GM12801 (cell line): ENCODE measurements around the gene TMEM150A.

ENCODE experiments used
- TF ChIP-seq, protein P1 (sequence below): IDR thresholded peaks from one replicate; pipeline ENCODE4 v1.5.1; 2011; ENCODE audit warnings: control low read depth; ENCODE audit not compliant: insufficient read length; ENCODE audit errors: extremely low read depth

Gene TMEM150A

DNA sequence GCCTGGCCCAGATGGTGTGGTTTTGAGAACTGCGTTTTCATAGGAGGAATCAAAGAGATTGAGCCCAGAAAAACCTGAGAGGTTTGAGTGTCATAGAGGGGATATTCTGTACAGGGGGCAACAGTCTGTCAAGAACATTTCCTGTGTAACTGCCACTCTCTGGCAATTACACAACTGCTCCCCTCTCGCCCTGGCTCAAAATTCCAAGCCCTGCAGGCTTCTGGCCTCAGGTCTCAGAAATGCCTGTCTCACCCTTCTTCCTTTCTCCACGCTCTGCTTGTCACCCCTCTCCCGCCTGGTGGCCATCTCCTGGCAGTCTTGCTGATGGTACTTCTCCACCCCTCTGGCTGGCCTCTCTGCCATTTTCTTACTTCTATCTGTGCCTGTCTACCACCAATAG lies 14.3 kb downstream of the TMEM150A start:
- TF ChIP-seq, protein P1, sequence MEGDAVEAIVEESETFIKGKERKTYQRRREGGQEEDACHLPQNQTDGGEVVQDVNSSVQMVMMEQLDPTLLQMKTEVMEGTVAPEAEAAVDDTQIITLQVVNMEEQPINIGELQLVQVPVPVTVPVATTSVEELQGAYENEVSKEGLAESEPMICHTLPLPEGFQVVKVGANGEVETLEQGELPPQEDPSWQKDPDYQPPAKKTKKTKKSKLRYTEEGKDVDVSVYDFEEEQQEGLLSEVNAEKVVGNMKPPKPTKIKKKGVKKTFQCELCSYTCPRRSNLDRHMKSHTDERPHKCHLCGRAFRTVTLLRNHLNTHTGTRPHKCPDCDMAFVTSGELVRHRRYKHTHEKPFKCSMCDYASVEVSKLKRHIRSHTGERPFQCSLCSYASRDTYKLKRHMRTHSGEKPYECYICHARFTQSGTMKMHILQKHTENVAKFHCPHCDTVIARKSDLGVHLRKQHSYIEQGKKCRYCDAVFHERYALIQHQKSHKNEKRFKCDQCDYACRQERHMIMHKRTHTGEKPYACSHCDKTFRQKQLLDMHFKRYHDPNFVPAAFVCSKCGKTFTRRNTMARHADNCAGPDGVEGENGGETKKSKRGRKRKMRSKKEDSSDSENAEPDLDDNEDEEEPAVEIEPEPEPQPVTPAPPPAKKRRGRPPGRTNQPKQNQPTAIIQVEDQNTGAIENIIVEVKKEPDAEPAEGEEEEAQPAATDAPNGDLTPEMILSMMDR, result no peak

- TF ChIP-seq, protein P1, result no peak
These were observed 16.8 kb downstream of the TMEM150A start for GRCh38 chr2:85585781-85586105.

DNA sequence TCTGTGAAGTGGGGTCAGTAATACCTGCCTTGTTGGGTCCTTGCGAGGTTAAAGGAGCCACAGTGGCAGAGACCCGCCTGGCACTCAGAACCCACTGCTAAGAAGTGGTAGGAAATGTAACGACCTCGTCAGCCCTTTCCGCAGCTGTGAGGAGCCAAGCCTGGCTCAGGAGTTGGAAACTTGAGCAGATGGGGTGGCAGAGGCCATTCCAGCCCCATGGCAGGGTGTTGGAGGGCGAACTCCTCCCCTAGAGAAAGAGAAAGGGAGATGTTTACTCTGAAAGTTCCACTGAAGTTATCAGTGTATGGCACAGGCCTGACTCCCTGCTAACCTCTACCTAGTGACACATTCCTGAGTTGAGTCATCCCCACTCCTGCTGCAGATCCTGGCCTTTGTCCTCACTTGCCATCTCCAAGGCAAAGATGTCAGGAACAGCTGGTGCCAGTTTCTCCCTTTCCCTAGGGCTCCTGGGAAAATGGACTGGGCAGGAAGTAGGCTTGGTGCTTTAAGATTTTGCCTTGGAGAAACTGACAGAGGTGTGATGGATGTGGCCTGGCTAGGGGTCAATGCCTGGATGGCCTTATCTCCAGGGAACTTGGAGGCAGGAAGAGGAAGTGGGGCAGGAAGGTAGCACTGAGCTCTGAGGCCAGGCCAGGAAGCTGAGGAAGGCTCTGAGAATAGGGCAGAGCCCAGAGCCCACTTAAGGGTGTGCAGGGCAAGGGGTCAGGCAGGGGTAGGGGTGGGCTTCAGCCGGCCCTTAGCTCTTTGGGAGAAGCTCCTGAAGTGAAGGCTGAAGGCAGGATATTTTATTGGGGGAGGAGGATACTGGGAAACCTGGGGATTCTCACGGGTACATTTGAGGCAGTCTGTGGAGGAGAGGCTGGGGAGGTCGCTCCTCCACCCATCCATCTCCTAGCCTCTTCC lies 17.4 kb downstream of the TMEM150A start:
- TF ChIP-seq, protein P1, result no peak

DNA sequence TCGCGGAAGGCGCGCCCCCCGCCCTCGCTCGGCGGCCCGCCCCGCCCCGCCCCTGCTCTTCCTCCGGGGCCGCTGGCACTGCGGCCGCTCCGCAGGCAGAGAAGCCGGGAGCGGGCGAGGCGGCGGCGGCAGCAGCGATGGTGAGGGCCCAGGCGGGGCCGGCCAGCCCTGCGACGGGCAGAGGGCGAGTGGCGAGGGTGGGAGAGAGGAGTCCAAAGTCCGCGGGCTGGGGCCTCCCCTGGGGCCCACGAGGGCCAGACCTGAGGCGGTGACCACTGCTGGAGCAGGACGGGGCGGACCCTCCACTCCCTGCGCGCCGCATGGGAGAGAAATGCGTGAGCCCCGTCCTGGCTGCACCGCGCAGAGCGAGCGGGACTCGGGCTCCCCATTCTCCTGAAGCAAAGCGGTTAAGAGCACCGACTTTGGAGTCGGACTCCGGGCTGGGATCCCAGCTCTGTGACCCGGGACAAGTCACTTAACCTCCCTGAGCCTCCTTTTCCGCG lies 18.1 kb downstream of the TMEM150A start, which contains the start of gene VAMP5:
VAMP5 (plus strand) TSS at position 78 of the 503 bp plus-strand sequence; CDS start at position 138, 60 bp downstream.
- TF ChIP-seq, protein P1, result no peak

DNA sequence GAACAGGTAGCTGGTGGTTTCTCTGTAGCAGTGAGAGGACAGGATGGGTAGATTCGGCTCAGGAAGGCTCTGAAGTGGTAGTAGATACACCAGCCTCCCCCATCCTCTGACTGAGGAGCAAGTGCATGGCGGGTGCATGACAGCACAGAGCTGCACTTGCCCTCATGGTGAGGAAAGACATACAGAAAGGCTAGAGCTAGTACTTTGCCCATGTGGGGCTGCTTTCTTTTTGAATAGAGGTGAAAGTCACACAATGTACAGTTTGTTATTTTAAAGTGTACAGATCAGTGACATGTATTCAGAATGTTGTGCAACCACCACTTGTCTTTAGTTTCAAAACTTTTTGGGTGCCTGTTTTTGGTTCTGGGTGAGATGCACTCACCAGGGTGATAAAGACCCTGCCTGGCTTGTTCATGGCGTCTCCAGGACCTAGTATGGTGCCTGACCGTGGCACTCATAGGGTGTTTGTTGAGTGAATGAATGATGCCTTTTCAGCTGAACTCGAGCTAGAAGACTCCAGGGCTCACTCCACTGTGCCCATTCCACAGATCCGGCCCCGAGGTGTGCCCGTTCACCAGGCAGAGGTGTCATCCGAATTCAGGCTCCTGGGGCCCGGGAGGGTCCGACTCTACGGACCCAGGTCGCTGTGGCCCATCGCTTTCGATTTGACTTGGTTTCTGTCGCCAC lies 18.7 kb downstream of the TMEM150A start:
- TF ChIP-seq, protein P1, result no peak

- TF ChIP-seq, protein P1, result no peak
These were observed 20.0 kb downstream of the TMEM150A start for GRCh38 chr2:85582492-85582891.

- TF ChIP-seq, protein P1, result no peak
These were observed 22.3 kb downstream of the TMEM150A start for GRCh38 chr2:85580206-85580605.
